K562 (cell line): Measurements from ENCODE around the gene MEF2C. TPM values are rescaled to one million over a fixed set of nuclear protein-coding genes. Genes with fewer than 3 reads are reported as not detected.

Source experiments
- CC2D1A ChIP-seq: fragments of 450-650 bp; IDR thresholded peaks from 2 replicates; pipeline ENCODE4 v1.6.1; 2017; ENCODE audit warnings: mild to moderate bottlenecking
- CTCF ChIP-seq, 3 experiments: IDR thresholded peaks in 2 of 3; conservative IDR thresholded peaks in 1 of 3; 2 replicates each; pipeline ENCODE4 v1.5.1; 2011 to 2012; ENCODE audit warnings: low read length in 3 of 3, mild to moderate bottlenecking in 3 of 3, control low read depth in 2 of 3, improper control_type of control experiment in 1 of 3, inconsistent platforms in 1 of 3, low read depth in 1 of 3, mixed read lengths in 1 of 3, moderate library complexity in 1 of 3; ENCODE audit not compliant: insufficient read depth in 2 of 3
- DNMT1 ChIP-seq: fragments of 450-650 bp; IDR thresholded peaks from 2 replicates; pipeline ENCODE4 v1.6.1; 2016; ENCODE audit warnings: antibody characterized with exemption, mild to moderate bottlenecking
- E2F6 ChIP-seq, 2 experiments: IDR thresholded peaks; 2 replicates each; pipeline ENCODE4 v1.6.1; 2011; ENCODE audit warnings: borderline replicate concordance in 1 of 2, control low read depth in 1 of 2, low read depth in 1 of 2, low read length in 1 of 2, mild to moderate bottlenecking in 1 of 2, mixed read lengths in 1 of 2, moderate library complexity in 1 of 2; ENCODE audit not compliant: insufficient read depth in 1 of 2, insufficient read length in 1 of 2, poor library complexity in 1 of 2, severe bottlenecking in 1 of 2; ENCODE audit errors: extremely low read depth in 1 of 2
- ELF1 ChIP-seq: fragments of 200-800 bp; sonication (Bioruptor generic); IDR thresholded peaks from 2 replicates; pipeline ENCODE4 v1.6.1; 2016; ENCODE audit warnings: missing genetic modification characterization, missing compliant biosample characterization
- PBX2 ChIP-seq, 2 experiments: IDR thresholded peaks in 1 of 2; conservative IDR thresholded peaks in 1 of 2; 2 replicates each; pipeline ENCODE4 v1.6.1; 2016; ENCODE audit warnings: low read depth in 2 of 2, mild to moderate bottlenecking in 1 of 2, missing compliant biosample characterization in 1 of 2, missing genetic modification characterization in 1 of 2, moderate library complexity in 1 of 2
- SRSF1 ChIP-seq: fragments of 200-400 bp; formaldehyde crosslinking; IDR thresholded peaks from 2 replicates; pipeline ENCODE4 v1.6.1; 2017; ENCODE audit warnings: mild to moderate bottlenecking, low read depth, low read length, moderate library complexity
- ZBTB7A ChIP-seq: IDR thresholded peaks from 2 replicates; pipeline ENCODE4 v1.6.1; 2011; ENCODE audit warnings: low read depth, mild to moderate bottlenecking, low read length, moderate library complexity, borderline replicate concordance; ENCODE audit not compliant: control insufficient read depth
- ZNF639 ChIP-seq, 2 experiments: fragments of 200-800 bp in 1 of 2; sonication (Bioruptor generic) in 1 of 2; sonication (generic) in 1 of 2; formaldehyde crosslinking in 1 of 2; IDR thresholded peaks in 1 of 2; conservative IDR thresholded peaks in 1 of 2; 2 replicates each; pipeline versions ENCODE4 v1.5.0 to v1.6.1; 2016 to 2020; ENCODE audit warnings: missing compliant biosample characterization in 1 of 2, missing genetic modification characterization in 1 of 2, missing genetic modification reagents in 1 of 2
- polyA plus RNA-seq, 8 experiments: library from polyadenylated mRNA; depleted of rRNA in 4 of 8; stranded (reverse) in 5 of 8; unstranded in 3 of 8; fragments of >200 nt; fragmentation: Nextera tagmentation in 2 of 8; fragmentation: Illumina TruSeq in 1 of 8; extraction: Ambion mirVana in 2 of 8; extraction: Trizol in 1 of 8; gene quantifications; 2 replicates each; pipeline versions ENCODE4 v1.2.1 to v1.2.3, GENCODE V29; 2011 to 2014; ENCODE audit warnings: inconsistent platforms in 1 of 8, missing spikeins in 1 of 8
- total RNA-seq, 7 experiments: library from RNA; depleted of rRNA in 6 of 7; stranded (reverse); fragments of >200 nt in 6 of 7; fragmentation: Illumina TruSeq in 2 of 7; extraction: Trizol in 2 of 7; gene quantifications; 2 replicates each; pipeline versions ENCODE4 v1.2.1 to v1.2.3, GENCODE V29; 2011 to 2021; ENCODE audit warnings: low replicate concordance in 1 of 7

MEF2C gene
- total and polyA plus RNA-seq, 9 of the 15 experiments (the other 6 are each of a cell fraction or from before 2014, with no cell fraction given) = 25.1 to 67.8 (median 58.3) TPM

- TF ChIP-seq PBX2 (CRISPR knock-in tag; IDR thresholded peaks at IDR 0.05; ENCODE audit: low read depth) = no peak
- TF ChIP-seq PBX2 (tag; conservative IDR thresholded peaks at IDR 0.05; ENCODE audit: low read depth) = peak; percentile 53
- no peak for TF ChIP-seq SRSF1
- TF ChIP-seq ELF1 (tag) = no peak
- TF ChIP-seq CTCF (IDR thresholded peaks at IDR 0.05 in 2 of 3, conservative IDR thresholded peaks at IDR 0.05 in 1 of 3; ENCODE audit: insufficient read depth in 2 of 3, low read depth in 1 of 3, low read length in 3 of 3) = no peak
- TF ChIP-seq ZBTB7A = no peak
- TF ChIP-seq ZNF639 (CRISPR knock-in tag; conservative IDR thresholded peaks at IDR 0.05 in 1 of 2, IDR thresholded peaks at IDR 0.05 in 1 of 2) = no peak
- TF ChIP-seq DNMT1 = no peak
- TF ChIP-seq E2F6 (IDR thresholded peaks at IDR 0.05; ENCODE audit: borderline replicate concordance in 1 of 2, extremely low read depth in 1 of 2, insufficient read depth in 1 of 2, insufficient read length in 1 of 2, low read depth in 1 of 2, low read length in 1 of 2, poor library complexity in 1 of 2, severe bottlenecking in 1 of 2) = peak in 1 of 2 experiments; percentile 22
- TF ChIP-seq CC2D1A = no peak
These were observed 46.4 kb upstream of the MEF2C start (continued) for GRCh38 chr5:88929385-88929784.
